Measurements from ENCODE around the gene SCNN1A. TPM values are rescaled to one million over a fixed set of nuclear protein-coding genes. Genes with fewer than 3 reads are reported as not detected.
A peak's percentile ranks its signal among the peaks of the same experiment; 100 is the strongest.

Gene SCNN1A
- total RNA-seq, 4 donors from 2014 or later: 0.83 to 3.3 (median 1.8) TPM

DNA sequence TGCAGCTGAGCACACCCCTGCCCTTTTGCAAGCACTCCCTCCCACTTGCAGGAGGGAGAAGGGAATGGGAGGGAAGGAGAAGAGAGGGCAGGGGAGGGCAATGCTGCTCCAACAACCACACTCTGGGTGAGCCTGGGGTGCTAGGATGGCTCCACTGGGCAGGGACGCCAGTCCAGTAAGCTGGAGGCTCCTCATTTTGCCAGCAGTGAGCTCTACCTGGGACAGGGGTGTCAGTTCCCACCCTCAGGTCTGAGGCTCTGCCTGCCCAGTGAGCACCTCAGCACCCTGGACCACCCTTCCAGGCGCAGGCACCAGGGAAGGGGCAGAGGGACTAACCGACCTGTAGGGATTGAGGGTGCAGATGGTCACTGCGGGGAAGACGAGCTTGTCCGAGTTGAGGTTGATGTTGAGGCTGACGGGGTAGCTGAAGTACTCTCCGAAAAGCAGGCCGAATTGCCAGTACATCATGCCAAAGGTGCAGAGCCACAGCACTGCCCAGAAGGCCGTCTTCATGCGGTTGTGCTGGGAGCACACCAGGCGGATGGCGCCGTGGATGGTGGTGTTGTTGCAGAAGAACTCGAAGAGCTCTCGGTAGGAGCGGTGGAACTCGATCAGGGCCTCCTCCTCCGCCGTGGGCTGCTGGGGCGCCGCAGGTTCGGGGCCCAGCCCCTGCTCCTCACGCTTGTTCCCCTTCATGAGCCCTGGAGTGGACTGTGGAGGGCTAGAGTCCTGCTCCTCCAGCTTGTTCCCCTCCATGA, 1.2 kb downstream of the SCNN1A start:
- TF ChIP-seq CTCF (IDR thresholded peaks at IDR 0.05) (no peak), EP300 (IDR thresholded peaks at IDR 0.05) (no peak), POLR2AphosphoS5 (IDR thresholded peaks at IDR 0.05) (no peak), POLR2A (IDR thresholded peaks at IDR 0.05; ENCODE audit: low read depth) (no peak)
- Histone ChIP-seq H3K9me3 (no peaks in the 10 kb centered on the region), H3K36me3 (no peaks in the 10 kb centered on the region), H3K27me3 (no peaks in the 10 kb centered on the region), H3K27ac (replicated peaks in 1 of 4) (peak overlapping the region in 2 of 4 donors; percentile 78 to 82), H3K4me3 (peak overlapping the region in 1 of 4 donors; percentile 22), H3K4me1 (peaks cover 29 to 53% (median 51%) of the 10 kb centered on the region in 4 donors)
- DNase-seq (ENCODE audit: extremely low spot score): no peak
- WGBS: 95% methylated on average over 15 of the region's 24 CpGs
- intact Hi-C loops (cut with DNase I): no loop called here

- intact Hi-C loops (cut with DNase I): no loop called here
- no peaks in the 10 kb centered on the region for H3K36me3 ChIP-seq
- DNase-seq (ENCODE audit: extremely low spot score): no peak
- 83% methylated on average over 14 of the region's 14 CpGs for WGBS
- no peaks in the 10 kb centered on the region for H3K9me3 ChIP-seq
- H3K4me3 ChIP-seq: no peak overlapping the region
- no peaks in the 10 kb centered on the region for H3K27me3 ChIP-seq
- peak overlapping the region in 2 of 4 donors; percentile 40 to 69 for H3K27ac ChIP-seq (replicated peaks in 1 of 4)
- H3K4me1 ChIP-seq: peaks cover 24 to 48% (median 43%) of the 10 kb centered on the region in 4 donors
- TF ChIP-seq EP300 (IDR thresholded peaks at IDR 0.05) (no peak), CTCF (IDR thresholded peaks at IDR 0.05) (no peak), POLR2A (IDR thresholded peaks at IDR 0.05; ENCODE audit: low read depth) (no peak), POLR2AphosphoS5 (IDR thresholded peaks at IDR 0.05) (no peak)
Observed at GRCh38 chr12:6373022-6373787, 2.2 kb downstream of the SCNN1A start.

DNA sequence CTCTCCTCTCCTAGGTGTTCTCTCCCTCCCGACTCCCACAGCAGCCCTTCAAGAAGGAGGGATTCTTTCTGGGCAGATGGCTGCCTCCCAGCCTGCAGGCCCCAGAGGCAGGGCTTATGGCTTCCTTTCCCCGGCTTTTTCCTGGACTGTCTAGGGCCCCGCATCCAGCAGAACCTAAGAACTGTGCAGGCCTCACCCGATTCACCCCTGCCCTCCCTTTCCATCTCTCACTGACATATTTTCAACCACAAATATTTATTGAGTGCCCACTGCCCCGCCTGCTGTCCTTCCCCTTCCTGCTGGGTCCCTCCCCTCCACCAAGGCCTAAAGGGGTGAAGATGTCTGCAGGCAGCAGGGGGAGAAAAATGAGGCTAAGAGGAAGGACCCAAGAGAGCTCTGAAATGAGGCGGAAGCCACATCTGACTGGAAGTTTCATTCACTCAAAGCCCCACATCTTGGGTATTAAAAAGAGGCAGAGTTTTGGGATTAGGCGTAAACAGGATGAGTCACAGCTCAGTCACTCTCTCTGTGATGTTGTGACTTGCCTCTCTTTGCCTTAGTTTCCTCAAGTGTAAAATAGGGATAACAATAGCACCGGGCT, 2.9 kb downstream of the SCNN1A start:
- TF ChIP-seq CTCF (IDR thresholded peaks at IDR 0.05): no peak
- no peak for TF ChIP-seq EP300 (IDR thresholded peaks at IDR 0.05)
- no peak for TF ChIP-seq POLR2AphosphoS5 (IDR thresholded peaks at IDR 0.05)
- no peak for TF ChIP-seq POLR2A (IDR thresholded peaks at IDR 0.05; ENCODE audit: low read depth)
- WGBS: 52% methylated on average over 8 of the region's 8 CpGs
- H3K4me3 ChIP-seq: peak overlapping the region in 1 of 4 donors; percentile 14
- H3K27ac ChIP-seq (replicated peaks in 1 of 4): peak overlapping the region in 3 of 4 donors; percentile 39 to 69 (median 40)
- H3K27me3 ChIP-seq: no peaks in the 10 kb centered on the region
- no peak for DNase-seq (ENCODE audit: extremely low spot score)
- peaks cover 18 to 50% (median 40%) of the 10 kb centered on the region in 4 donors for H3K4me1 ChIP-seq
- H3K36me3 ChIP-seq: no peaks in the 10 kb centered on the region
- H3K9me3 ChIP-seq: no peaks in the 10 kb centered on the region
- intact Hi-C loops (cut with DNase I): no loop called here

DNA sequence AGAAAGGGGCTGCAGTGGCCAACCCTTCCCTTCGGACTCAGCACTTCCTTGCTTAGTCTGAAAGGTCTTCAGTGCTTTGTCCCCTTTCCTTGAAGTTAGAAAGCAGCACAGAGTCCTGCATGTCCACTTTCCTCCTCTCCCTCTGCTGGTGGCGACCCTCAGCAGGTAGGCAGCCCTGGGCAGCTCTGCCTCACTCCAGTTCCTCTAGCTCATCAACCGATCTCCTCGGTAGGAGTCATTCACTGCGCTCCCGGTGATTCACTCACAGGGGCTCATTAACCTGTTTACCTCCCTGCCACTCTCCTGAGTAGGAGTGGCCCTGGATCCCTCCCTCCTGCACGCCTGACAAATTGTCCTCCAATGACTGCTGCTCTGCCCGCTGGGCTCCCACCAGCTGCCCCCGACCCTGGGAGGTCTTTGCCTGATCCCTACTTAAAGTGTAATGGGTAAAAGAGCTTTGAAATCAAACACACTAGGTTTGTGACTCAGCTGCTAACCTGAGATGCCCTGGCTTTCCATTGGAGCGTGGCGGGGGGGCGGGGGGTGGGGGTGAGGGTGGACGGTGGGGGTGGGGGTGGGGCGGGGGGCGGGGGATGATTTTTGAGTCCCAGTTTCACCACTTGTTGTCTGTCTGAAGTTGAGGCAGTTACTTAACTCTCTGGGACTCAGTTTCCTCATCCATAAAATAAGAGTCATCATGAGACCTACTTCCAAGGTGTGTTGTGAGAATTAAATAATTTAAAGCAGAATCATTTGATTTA, 4.2 kb downstream of the SCNN1A start:
- Histone ChIP-seq H3K27me3 (no peaks in the 10 kb centered on the region), H3K27ac (replicated peaks in 1 of 4) (peak overlapping the region in 1 of 4 donors; percentile 69), H3K4me3 (no peak overlapping the region), H3K9me3 (no peaks in the 10 kb centered on the region), H3K36me3 (no peaks in the 10 kb centered on the region), H3K4me1 (peaks cover 4 to 37% (median 26%) of the 10 kb centered on the region in 4 donors)
- intact Hi-C loops (cut with DNase I): no loop called here
- 51% methylated on average over 15 of the region's 15 CpGs for WGBS
- DNase-seq (ENCODE audit: extremely low spot score): no peak
- TF ChIP-seq CTCF (IDR thresholded peaks at IDR 0.05): no peak
- no peak for TF ChIP-seq EP300 (IDR thresholded peaks at IDR 0.05)
- TF ChIP-seq POLR2AphosphoS5 (IDR thresholded peaks at IDR 0.05): no peak
- no peak for TF ChIP-seq POLR2A (IDR thresholded peaks at IDR 0.05; ENCODE audit: low read depth)

Measured in esophagus muscularis mucosa (tissue), 4 donors.